PFSK-1 (cell line): ENCODE results near the gene CCL25.
A peak's percentile ranks its signal among the peaks of the same experiment; 100 is the strongest.

Experiments used
- FOXP2 ChIP-seq: optimal IDR thresholded peaks from 2 replicates; pipeline ENCODE3; 2011; ENCODE audit warnings: borderline replicate concordance, control low read depth, inconsistent platforms; ENCODE audit not compliant: insufficient read depth; ENCODE audit errors: extremely low read length, extremely low read depth
- POLR2AphosphoS5 ChIP-seq: IDR thresholded peaks from 2 replicates; pipeline ENCODE4 v1.6.1; 2012; ENCODE audit warnings: low read depth, mild to moderate bottlenecking, control low read depth, low read length, moderate library complexity
- SIN3A ChIP-seq: IDR thresholded peaks from 2 replicates; pipeline ENCODE4 v1.6.1; 2012; ENCODE audit warnings: mild to moderate bottlenecking, low read length, moderate library complexity, borderline replicate concordance; ENCODE audit not compliant: insufficient read depth
- TAF1 ChIP-seq: IDR thresholded peaks from 2 replicates; pipeline ENCODE4 v1.6.1; 2012; ENCODE audit warnings: low read length, control low read depth, borderline replicate concordance; ENCODE audit not compliant: insufficient read depth
- TF ChIP-seq, protein P1 (sequence below), 2 experiments: IDR thresholded peaks; 2 replicates each; pipeline versions ENCODE4 v1.6.1 to v1.8.0; 2011 to 2012; ENCODE audit warnings: low read depth in 2 of 2, low read length in 2 of 2, control low read depth in 1 of 2, inconsistent platforms in 1 of 2, mild to moderate bottlenecking in 1 of 2, moderate library complexity in 1 of 2; ENCODE audit not compliant: insufficient read depth in 1 of 2

Gene CCL25

GRCh38 chr19:8085598-8086408, 33.2 kb downstream of the CCL25 start:
- TF ChIP-seq FOXP2 (peak; percentile 92), SIN3A (no peak)

DNA sequence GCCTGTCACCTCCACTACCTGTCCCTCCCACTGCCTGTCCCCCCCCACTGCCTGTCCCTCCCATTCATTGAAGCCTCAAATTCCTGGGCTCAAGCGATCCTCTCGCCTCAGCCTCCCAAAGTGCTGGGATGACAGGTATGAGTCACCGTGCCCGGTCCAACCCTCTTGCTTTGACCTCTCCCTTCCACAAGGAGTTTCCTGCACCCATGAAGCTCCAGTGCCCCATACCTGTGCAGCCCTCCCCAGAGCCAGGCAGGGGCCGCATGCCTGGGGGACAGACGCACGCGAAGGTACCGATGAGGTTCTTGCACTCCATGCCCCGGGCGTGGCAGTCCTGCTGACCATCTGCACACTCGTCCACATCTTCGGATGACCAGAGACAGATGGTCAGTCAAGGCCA, 34.3 kb downstream of the CCL25 start:
- TF ChIP-seq FOXP2, result no peak
- TF ChIP-seq POLR2AphosphoS5, result no peak
- TF ChIP-seq TAF1, result no peak
- TF ChIP-seq, protein P1, sequence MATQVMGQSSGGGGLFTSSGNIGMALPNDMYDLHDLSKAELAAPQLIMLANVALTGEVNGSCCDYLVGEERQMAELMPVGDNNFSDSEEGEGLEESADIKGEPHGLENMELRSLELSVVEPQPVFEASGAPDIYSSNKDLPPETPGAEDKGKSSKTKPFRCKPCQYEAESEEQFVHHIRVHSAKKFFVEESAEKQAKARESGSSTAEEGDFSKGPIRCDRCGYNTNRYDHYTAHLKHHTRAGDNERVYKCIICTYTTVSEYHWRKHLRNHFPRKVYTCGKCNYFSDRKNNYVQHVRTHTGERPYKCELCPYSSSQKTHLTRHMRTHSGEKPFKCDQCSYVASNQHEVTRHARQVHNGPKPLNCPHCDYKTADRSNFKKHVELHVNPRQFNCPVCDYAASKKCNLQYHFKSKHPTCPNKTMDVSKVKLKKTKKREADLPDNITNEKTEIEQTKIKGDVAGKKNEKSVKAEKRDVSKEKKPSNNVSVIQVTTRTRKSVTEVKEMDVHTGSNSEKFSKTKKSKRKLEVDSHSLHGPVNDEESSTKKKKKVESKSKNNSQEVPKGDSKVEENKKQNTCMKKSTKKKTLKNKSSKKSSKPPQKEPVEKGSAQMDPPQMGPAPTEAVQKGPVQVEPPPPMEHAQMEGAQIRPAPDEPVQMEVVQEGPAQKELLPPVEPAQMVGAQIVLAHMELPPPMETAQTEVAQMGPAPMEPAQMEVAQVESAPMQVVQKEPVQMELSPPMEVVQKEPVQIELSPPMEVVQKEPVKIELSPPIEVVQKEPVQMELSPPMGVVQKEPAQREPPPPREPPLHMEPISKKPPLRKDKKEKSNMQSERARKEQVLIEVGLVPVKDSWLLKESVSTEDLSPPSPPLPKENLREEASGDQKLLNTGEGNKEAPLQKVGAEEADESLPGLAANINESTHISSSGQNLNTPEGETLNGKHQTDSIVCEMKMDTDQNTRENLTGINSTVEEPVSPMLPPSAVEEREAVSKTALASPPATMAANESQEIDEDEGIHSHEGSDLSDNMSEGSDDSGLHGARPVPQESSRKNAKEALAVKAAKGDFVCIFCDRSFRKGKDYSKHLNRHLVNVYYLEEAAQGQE (IDR thresholded peaks at IDR 0.05; ENCODE audit: insufficient read depth in 1 of 2, low read depth in 2 of 2, low read length in 2 of 2), result no peak
- TF ChIP-seq SIN3A, result no peak

- TF ChIP-seq TAF1 (no peak), SIN3A (no peak), POLR2AphosphoS5 (no peak), FOXP2 (no peak)
- TF ChIP-seq, protein P1 (IDR thresholded peaks at IDR 0.05; ENCODE audit: insufficient read depth in 1 of 2, low read depth in 2 of 2, low read length in 2 of 2), result no peak
Measured at GRCh38 chr19:8087876-8088275, 35.3 kb downstream of the CCL25 start.

GRCh38 chr19:8088752-8089663, 36.4 kb downstream of the CCL25 start:
- TF ChIP-seq SIN3A (no peak), TAF1 (peak; percentile 34; the same call in 1 of the 2 replicates), FOXP2 (peak; percentile 83)

GRCh38 chr19:8089664-8090601, 37.4 kb downstream of the CCL25 start:
- TF ChIP-seq TAF1 (no peak), FOXP2 (no peak), POLR2AphosphoS5 (no peak), SIN3A (no peak)
- TF ChIP-seq, protein P1 (IDR thresholded peaks at IDR 0.05; ENCODE audit: insufficient read depth in 1 of 2, low read depth in 2 of 2, low read length in 2 of 2), result no peak
